ENCODE results near the gene LGALS13.

- TF ChIP-seq CTCF (IDR thresholded peaks at IDR 0.05; ENCODE audit: insufficient read depth, low read length) = no peak
- no peak for TF ChIP-seq POLR2AphosphoS5 (IDR thresholded peaks at IDR 0.05; ENCODE audit: low read depth)
- no peak for TF ChIP-seq GABPA (IDR thresholded peaks at IDR 0.05; ENCODE audit: low read depth)
- TF ChIP-seq REST (IDR thresholded peaks at IDR 0.05; ENCODE audit: insufficient replicate concordance, low read depth) = peak; percentile 69
These were observed 45.6 kb downstream of the LGALS13 start for GRCh38 chr19:39647918-39648317.
